ENCODE data around the gene GNG12.

- TF ChIP-seq EZH2 (IDR thresholded peaks at IDR 0.05; ENCODE audit: insufficient read depth, poor library complexity, severe bottlenecking) (no peak), EZH2phosphoT487 (IDR thresholded peaks at IDR 0.05; ENCODE audit: insufficient read depth, low read depth) (no peak)
Observed at GRCh38 chr1:67688526-67689219, 144.6 kb downstream of the GNG12 start.
